Ovary (tissue), 3 donors: ENCODE measurements around the gene NRL.

Experiments
- CTCF ChIP-seq, 3 donors: fragments of 450-650 bp in 2 of 3; fragments of 200-600 bp in 1 of 3; IDR thresholded peaks; one replicate each; pipeline versions ENCODE4 v1.5.1 to v1.8.0; 2016 to 2022; ENCODE audit warnings: antibody characterized with exemption in 3 of 3, mild to moderate bottlenecking in 1 of 3
- EP300 ChIP-seq: sonication (generic); formaldehyde crosslinking; IDR thresholded peaks from one replicate; pipeline ENCODE4 v1.6.1; 2017; ENCODE audit warnings: antibody characterized with exemption
- POLR2A ChIP-seq: fragments of 450-650 bp; IDR thresholded peaks from one replicate; pipeline ENCODE4 v1.6.1; 2017; ENCODE audit warnings: antibody characterized with exemption, mild to moderate bottlenecking, moderate library complexity
- donor health status: DM: no; HTN: no; CAD: no.

GRCh38 chr14:24136684-24137528 is 22.2 kb upstream of the NRL start:
- no peak for TF ChIP-seq CTCF (IDR thresholded peaks at IDR 0.05)
- TF ChIP-seq POLR2A, result no peak
- no peak for TF ChIP-seq EP300
